ES-I3 (cell line): Measurements from ENCODE around the gene BICDL2.
A peak's percentile ranks its signal among the peaks of the same experiment; 100 is the strongest.

ENCODE experiments used
- H3K36me3 ChIP-seq: 2 replicates; pipeline ENCODE4 v1.6.1; 2013; ENCODE audit warnings: mild to moderate bottlenecking, low read length, control low read depth, moderate library complexity; ENCODE audit not compliant: insufficient read depth
- H3K4me1 ChIP-seq: 2 replicates; pipeline ENCODE4 v1.6.1; 2013; ENCODE audit warnings: mild to moderate bottlenecking, control low read depth, low read length; ENCODE audit not compliant: insufficient read depth
- H3K9ac ChIP-seq: 2 replicates; pipeline ENCODE4 v1.6.1; 2013; ENCODE audit warnings: low read depth, mild to moderate bottlenecking, low read length, moderate library complexity
- H3K9me3 ChIP-seq: 2 replicates; pipeline ENCODE4 v1.6.1; 2013; ENCODE audit warnings: mild to moderate bottlenecking, low read length, moderate library complexity; ENCODE audit not compliant: control insufficient read depth, insufficient read depth

Gene BICDL2

DNA sequence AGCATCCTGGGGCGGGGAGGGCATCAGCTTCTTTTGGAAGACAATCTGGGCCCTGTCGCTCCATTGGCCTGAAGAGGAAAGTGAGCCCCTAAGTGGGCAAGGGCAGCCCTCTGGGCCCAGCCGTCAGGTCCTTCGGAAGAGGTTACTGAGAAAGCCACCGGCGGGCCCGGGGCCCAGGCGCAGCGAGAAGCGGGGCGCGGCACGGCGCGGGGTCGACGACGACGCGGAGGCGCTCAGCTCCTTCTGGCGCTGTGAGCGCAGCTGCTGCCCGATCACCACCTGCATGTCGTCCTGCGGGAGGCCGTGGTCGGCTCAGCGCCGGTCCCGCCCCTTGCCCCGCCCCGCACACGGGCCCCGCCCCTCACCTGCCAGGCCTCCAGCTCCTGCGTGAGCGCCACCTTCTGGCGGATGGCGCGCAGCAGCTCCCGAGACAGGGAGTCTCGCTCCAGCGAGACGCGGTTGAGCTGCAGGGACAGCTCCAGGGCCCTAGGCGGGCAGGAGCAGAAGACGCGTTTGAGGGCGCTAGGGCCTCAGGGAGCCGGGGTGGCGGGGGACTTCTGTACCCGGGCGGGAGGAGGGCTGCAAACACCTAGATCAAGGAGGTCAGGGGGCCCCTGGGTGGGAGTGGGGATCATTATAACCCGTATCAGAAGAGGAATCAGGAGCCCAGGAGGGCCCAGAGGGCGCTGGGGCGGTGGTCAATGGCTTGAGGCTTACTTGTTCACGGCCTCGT lies 8.6 kb downstream of the BICDL2 start:
- Histone ChIP-seq H3K4me1 (peaks cover 4% of the 10 kb centered on the region; the same call in 1 of the 2 replicates), H3K36me3 (no peaks in the 10 kb centered on the region), H3K9ac (peak overlapping the region; percentile 36; the same call in 1 of the 2 replicates), H3K9me3 (no peaks in the 10 kb centered on the region)

DNA sequence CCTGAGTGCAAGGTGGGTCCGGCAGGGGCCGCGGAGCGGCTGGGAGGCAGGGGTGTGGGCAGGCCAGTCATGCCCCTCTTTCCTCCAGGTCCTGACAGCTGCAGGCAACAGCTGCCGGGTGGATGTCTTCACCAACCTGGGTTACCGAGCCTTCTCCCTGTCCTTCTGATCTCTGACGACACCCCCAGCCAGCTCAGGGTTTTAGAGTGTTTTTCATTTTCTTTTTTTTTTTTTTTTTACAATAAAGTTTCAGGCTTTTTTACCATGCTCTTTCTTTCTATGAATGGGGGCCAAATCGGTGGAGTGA lies 9.3 kb downstream of the BICDL2 start:
- peaks cover 8% of the 10 kb centered on the region; the same call in 1 of the 2 replicates for H3K4me1 ChIP-seq
- no peaks in the 10 kb centered on the region for H3K9me3 ChIP-seq
- no peaks in the 10 kb centered on the region for H3K36me3 ChIP-seq
- no peak overlapping the region for H3K9ac ChIP-seq

DNA sequence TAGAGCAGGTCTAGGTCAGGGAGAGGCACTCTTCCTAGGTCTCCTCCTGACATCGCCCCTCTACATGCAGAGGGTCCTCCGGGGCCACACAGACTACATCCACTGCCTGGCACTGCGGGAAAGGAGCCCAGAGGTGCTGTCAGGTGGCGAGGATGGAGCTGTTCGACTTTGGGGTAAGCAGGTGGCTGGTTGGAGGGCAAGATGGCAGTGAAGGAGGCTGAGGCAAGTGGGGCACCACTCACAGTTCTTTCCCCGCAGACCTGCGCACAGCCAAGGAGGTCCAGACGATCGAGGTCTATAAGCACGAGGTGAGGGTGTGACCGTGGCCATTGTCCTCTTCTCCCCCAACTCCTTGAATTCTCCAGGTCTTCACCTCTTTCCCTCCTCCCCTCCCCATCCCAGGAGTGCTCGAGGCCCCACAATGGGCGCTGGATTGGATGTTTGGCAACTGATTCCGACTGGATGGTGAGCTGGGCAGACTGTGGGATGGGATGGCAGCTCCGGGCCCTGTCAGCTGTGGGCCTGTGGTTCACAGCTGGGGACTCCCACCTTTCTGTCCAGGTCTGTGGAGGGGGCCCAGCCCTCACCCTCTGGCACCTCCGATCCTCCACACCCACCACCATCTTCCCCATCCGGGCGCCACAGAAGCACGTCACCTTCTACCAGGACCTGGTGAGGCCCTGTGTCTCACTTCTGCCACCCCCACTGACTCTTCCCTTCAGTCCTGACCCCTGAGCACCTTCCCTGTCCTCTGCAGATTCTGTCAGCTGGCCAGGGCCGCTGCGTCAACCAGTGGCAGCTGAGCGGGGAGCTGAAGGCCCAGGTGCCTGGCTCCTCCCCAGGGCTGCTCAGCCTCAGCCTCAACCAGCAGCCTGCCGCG lies 9.9 kb downstream of the BICDL2 start:
- Histone ChIP-seq H3K9ac (no peak overlapping the region), H3K36me3 (0 out of 2 replicates have a peak, but pooled peaks cover 3% of the 10 kb centered on the region), H3K4me1 (peaks cover 8% of the 10 kb centered on the region; the same call in 1 of the 2 replicates), H3K9me3 (no peaks in the 10 kb centered on the region)

DNA sequence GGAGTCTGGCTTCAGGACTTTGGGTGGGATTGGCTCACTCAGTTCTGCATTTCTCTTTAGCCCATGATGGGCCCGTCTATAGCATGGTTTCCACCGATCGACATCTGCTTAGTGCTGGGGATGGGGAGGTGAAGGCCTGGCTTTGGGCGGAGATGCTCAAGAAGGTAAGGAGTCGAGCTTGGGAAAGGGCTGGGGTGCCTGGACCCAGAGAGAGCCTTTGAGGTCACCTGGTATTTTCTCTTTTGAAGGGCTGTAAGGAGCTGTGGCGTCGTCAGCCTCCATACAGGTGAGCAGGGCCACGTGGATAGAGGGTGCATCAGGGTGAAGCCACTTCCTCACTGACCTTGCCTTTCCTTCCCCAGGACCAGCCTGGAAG lies 10.8 kb downstream of the BICDL2 start:
- Histone ChIP-seq H3K36me3 (0 out of 2 replicates have a peak, but pooled peaks cover 5% of the 10 kb centered on the region), H3K9me3 (no peaks in the 10 kb centered on the region), H3K9ac (no peak overlapping the region), H3K4me1 (peaks cover 4% of the 10 kb centered on the region; the same call in 1 of the 2 replicates)

DNA sequence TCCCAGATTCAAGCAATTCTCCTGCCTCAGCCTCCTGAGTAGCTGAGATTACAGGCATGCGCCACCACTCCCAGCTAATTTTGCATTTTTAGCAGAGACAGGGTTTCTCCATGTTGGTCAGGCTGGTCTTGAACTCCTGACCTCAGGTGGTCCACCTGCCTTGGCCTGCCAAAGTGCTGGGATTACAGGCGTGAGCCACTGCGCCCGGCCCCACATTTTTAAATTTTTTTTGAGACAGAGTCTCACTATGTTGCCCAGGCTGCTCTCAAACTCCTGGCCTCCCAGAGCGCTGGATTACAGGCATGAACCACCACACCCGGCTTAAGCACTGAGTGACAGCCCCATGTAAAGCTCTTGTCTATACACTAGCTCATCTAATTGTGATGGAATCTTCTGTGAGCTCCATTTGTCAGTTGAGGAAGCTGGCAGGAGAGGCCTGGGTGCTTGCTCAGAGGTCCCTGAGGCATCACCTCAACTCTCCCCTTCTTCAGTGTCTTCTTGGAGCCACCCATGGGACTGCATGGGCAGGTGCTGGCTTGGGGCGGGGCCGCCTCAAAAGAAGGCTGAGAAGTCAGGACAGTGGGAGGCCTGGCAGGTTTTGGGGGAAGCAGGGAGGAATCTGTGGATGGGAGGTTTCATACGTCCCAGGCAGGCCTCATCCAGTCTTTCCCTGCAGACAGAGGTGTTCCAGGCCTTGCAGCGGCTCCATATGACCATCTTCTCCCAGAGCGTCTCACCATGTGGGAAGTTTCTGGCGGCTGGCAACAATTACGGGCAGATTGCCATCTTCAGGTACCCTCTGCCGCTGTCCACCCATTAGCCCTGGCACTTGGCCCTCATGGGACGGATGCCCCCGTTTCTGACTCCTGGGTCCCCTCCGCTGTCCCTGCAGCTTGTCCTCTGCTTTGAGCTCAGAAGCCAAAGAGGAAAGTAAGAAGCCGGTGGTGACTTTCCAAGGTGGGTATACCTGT lies 11.4 kb downstream of the BICDL2 start:
- H3K9me3 ChIP-seq = no peaks in the 10 kb centered on the region
- peaks cover 4% of the 10 kb centered on the region; the same call in 1 of the 2 replicates for H3K4me1 ChIP-seq
- H3K9ac ChIP-seq = no peak overlapping the region
- H3K36me3 ChIP-seq = 0 out of 2 replicates have a peak, but pooled peaks cover 5% of the 10 kb centered on the region

DNA sequence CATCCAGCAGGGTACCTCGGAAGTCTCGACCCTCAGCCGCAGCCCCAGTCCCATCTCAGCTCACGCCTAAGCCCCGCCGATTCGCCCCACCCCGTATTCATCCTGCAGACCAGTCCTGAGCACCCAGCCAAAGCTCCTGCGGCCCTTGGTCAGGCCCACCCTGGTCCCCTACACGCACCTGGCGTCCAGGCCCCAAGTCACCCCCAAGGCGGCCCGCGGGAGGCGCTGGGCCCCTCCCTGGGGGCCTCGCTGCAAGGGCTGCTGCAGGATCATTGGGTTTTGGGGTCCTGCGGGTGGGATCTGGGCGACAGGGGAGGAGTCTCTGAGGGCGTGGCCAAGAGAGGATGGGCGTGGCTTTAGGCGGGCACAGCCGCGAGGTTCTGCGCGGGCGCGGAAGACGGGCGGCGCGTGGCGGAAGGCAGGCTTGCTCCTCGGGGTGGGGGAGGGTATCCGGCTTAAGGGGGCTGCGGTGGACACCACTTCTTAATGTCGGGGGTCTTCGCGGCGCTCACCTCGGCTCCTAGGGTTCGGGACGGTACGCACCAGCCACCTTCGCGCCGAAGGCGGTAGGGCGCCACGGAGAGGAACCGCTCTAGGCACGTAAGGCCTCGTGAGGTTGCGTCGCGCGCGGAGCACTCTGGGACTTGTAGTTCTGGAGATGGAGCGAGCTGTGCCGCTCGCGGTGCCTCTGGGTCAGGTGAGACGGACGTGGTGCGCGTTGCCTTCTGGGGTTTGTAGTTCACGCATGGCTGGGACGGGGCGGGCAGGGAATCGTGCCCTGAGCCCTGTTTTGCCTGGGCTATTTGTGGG lies 12.9 kb downstream of the BICDL2 start, which contains the start of the genes HCFC1R1 and THOC6:
Gene HCFC1R1 (minus strand): TSS at position 274 of the 810 bp plus-strand sequence. CDS start 1 bp downstream, at position 273.
Gene THOC6 (plus strand): TSS at position 367 of the 810 bp plus-strand sequence. CDS start 292 bp downstream, at position 659.
- Histone ChIP-seq H3K36me3 (0 out of 2 replicates have a peak, but pooled peaks cover 5% of the 10 kb centered on the region), H3K4me1 (peaks cover 4% of the 10 kb centered on the region; the same call in 1 of the 2 replicates), H3K9ac (peak within 1 kb of the TSS; percentile 84), H3K9me3 (no peaks in the 10 kb centered on the region)

DNA sequence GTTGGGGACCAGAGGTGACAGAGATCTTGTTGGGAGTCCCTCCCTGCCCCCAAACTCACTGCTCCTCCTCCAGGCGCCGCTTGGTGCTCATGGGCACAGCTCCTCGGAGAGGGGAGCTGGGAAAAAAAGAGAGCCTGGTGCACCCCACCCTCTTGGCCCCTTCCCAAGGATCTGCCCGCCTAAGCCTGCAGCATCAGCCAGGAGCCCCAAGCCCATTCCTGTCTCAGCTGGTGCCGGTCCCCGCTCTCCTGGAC lies 13.4 kb downstream of the BICDL2 start:
- H3K9me3 ChIP-seq = no peaks in the 10 kb centered on the region
- peak overlapping the region; percentile 84 for H3K9ac ChIP-seq
- 0 out of 2 replicates have a peak, but pooled peaks cover 5% of the 10 kb centered on the region for H3K36me3 ChIP-seq
- H3K4me1 ChIP-seq = peaks cover 4% of the 10 kb centered on the region; the same call in 1 of the 2 replicates

DNA sequence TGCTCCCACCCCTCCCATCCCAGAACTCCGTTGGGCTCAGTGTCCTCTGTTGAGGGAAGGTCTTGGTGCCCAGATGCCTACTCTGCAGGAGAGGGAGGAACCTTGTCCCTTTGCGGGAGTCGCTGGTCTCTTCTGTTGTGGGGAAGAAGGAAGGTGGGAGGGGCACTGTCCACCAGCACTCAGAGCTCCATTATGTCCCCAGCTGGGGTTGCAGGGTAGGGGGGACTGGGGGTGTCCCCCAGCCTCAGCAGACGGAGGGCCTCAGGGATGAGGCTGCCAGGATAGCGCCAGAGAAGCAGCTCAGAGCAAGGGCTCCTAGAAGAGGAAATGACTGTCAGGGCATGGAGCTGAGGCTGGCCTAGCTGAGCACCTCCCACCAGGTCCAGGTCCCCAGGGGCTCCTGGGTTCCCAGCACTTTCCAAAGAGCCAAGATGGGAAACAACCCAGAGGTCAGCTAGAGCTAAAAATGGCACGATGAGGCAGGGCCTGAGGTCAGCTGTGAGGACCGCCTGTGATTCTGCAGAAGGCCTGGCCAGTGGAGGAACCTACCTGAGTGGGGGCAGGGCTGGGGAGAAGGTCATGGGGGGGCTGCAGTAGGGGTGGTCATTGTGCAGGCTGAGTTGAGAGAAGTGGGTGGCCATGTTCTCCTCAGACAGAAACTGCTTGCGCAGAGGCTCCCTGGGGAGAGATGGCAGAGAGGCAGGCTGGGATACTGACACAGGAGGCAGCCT lies 13.9 kb downstream of the BICDL2 start:
- no peaks in the 10 kb centered on the region for H3K9me3 ChIP-seq
- H3K9ac ChIP-seq = peak overlapping the region; percentile 84
- H3K36me3 ChIP-seq = 0 out of 2 replicates have a peak, but pooled peaks cover 5% of the 10 kb centered on the region
- H3K4me1 ChIP-seq = peaks cover 4% of the 10 kb centered on the region; the same call in 1 of the 2 replicates

DNA sequence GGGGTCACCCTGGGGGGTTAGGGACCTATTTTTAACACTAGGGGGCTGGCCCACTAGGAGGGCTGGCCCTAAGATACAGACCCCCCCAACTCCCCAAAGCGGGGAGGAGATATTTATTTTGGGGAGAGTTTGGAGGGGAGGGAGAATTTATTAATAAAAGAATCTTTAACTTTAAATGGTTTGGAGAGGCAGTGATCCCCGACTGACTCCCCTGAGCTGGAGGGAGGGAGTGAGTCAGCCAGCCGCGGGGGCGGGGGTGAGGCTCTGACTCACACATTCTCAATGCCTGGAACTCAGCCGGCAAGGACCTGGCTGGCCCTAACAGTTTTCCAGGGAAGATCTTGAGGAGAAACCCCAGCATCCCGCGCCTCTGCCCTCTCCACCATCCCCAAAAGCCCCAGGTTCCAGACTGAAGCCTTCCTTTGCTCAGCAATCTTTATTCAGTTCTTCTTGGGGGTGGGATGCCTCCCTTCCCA lies 14.5 kb downstream of the BICDL2 start:
- peak overlapping the region; percentile 85 for H3K9ac ChIP-seq
- peaks cover 4% of the 10 kb centered on the region; the same call in 1 of the 2 replicates for H3K4me1 ChIP-seq
- H3K9me3 ChIP-seq = no peaks in the 10 kb centered on the region
- 0 out of 2 replicates have a peak, but pooled peaks cover 5% of the 10 kb centered on the region for H3K36me3 ChIP-seq

DNA sequence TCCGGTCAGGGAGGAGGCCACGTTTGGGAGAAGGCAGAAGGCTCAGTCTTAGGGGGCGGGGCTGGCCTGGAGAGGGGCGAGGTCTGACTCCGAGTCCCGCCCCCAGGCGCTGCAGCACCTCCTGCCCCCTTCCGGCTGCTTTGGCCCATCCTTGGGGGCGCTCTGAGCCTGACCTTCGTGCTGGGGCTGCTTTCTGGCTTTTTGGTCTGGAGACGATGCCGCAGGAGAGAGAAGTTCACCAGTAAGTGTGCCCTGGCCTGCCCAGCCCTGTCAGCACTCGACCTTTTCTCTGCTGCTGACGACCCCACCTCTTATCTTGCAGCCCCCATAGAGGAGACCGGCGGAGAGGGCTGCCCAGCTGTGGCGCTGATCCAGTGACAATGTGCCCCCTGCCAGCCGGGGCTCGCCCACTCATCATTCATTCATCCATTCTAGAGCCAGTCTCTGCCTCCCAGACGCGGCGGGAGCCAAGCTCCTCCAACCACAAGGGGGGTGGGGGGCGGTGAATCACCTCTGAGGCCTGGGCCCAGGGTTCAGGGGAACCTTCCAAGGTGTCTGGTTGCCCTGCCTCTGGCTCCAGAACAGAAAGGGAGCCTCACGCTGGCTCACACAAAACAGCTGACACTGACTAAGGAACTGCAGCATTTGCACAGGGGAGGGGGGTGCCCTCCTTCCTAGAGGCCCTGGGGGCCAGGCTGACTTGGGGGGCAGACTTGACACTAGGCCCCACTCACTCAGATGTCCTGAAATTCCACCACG lies 15.1 kb downstream of the BICDL2 start:
- peaks cover 4% of the 10 kb centered on the region; the same call in 1 of the 2 replicates for H3K4me1 ChIP-seq
- peak overlapping the region; percentile 85 for H3K9ac ChIP-seq

DNA sequence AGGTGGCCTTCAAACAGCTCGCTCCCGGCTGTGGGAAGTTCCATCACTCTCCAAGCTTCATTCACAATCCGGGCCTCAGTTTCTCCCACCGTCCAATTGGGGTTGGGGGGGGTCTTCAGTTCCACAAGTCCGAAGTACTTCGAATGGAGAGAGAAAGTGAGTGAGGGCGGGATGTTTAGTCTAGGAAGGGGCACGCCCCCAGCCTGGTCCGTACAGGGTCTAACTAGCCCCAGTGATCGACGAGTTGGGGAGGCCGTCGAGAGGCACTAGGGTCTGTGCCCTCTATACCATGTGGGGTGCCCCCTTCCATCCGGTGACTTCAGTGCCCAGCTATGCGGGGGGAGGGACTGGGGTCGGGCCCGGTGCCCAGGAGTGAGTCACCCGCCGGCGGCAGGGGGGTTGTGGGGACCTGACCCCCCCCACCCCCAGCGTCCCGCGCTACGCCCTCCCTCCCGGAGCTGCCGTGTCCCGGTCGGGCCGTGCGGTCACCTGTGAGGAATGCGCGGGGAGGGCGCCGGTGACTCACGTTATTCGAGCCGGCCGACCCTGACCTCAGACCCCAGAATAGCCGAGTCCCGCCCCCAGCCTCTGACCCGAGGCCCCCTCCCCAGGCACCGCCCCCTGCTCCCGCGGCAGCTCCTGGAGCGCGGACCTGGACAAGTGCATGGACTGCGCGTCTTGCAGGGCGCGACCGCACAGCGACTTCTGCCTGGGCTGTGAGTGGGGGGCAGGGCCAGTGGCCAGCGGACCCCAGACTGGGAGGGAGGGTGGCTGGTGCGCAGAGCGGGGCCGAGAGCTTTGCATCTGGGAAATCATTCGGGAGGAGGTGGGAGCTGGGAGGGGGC lies 15.9 kb downstream of the BICDL2 start:
- H3K4me1 ChIP-seq = peaks cover 4% of the 10 kb centered on the region; the same call in 1 of the 2 replicates
- no peaks in the 10 kb centered on the region for H3K9me3 ChIP-seq
- peak overlapping the region; percentile 85 for H3K9ac ChIP-seq

More for the DNA sequence above, 15.1 kb downstream of the BICDL2 start:
- Histone ChIP-seq H3K36me3 (0 out of 2 replicates have a peak, but pooled peaks cover 5% of the 10 kb centered on the region), H3K9me3 (no peaks in the 10 kb centered on the region)

More for the DNA sequence above, 15.9 kb downstream of the BICDL2 start:
- H3K36me3 ChIP-seq = 0 out of 2 replicates have a peak, but pooled peaks cover 5% of the 10 kb centered on the region
